SHP77 treated with DMSO at 0.1 percent for 48 hours (cell line): ENCODE results near the gene REL.
A peak's percentile ranks its signal among the peaks of the same experiment; 100 is the strongest.
"Not testable (repeated sequence)": the region's sequence is repeated elsewhere in the genome, so short reads cannot be mapped to it uniquely, and the experiment has no call there.

Source experiments
- DNase-seq: peaks from one replicate; lab custom pipeline; 2025; lab: John Stamatoyannopoulos, UW

Gene REL

DNA sequence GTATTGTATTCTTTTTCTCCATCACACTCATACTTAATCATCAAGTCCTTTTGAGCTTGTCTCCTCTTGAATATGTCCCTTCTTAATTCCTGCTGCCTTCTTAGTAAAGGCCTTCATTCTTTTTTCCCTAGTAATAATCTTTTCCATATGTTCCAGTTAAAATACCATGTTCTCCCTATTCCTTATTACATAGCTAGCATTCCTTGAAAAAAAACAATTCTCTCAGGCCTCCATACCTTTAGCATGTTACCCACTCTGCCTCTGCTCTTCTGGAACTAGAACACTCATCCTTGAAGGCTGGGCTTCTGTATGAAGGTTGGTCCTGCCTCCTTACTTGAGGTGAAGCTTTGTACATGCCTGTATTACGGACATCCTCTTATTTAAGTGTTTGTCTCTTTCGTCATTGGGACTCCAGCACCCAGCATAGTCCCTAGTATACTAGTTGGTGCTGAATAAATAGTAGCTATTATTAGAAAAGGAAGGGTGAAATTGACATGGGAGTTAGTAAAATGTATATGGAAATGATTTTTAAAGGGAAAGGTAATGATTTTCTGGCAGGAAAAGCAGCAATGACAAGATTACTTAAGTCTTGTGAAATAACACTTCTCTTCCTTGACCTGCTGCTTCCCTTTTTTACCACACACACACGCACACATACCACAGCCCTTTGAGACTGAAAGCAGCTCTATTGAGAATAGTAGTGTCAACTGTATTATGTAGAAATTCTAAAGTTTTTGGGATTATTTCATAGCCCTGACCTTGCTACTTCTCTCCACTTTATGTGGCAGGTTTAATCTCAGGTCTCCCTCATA, 45.6 kb downstream of the REL start:
- no peak for DNase-seq

DNA sequence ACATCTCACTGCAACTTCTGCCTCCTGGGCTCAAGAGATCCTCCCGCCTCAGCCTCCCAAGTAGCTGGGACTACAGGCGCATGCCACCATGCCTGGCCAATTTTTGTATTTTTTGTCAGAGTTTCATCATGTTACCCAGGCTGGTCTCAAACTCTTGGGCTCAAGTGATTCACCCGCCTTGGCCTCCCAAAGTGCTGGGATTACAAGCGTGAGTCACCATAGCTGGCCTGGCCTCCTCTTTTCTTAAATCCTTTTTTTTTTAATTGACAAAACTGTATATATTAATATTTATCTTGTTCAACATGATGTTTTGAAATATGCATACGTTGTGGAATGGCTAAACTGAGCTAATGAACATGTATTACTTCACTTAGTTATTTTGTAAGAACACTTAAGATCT, 50.7 kb downstream of the REL start:
- not testable (repeated sequence) for DNase-seq

DNA sequence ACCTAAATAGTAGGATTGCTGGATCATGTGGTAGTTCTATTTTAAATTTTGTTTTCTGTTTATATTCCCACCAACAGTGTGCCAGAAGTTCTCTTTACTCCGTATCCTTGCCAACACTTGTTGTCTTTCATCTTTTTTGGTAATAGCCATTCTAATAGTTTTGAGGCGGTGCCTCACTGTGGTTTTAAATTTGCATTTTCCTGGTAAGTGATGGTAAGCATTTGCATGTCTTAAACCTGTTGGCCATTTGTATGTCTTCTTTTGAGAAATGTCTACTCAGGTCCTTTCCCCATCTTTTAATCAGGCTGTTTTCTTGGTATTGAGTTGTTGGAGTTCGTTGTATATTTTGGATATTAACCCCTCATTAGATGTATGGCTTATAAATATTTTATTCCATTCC, 51.6 kb downstream of the REL start:
- DNase-seq, result no peak

DNA sequence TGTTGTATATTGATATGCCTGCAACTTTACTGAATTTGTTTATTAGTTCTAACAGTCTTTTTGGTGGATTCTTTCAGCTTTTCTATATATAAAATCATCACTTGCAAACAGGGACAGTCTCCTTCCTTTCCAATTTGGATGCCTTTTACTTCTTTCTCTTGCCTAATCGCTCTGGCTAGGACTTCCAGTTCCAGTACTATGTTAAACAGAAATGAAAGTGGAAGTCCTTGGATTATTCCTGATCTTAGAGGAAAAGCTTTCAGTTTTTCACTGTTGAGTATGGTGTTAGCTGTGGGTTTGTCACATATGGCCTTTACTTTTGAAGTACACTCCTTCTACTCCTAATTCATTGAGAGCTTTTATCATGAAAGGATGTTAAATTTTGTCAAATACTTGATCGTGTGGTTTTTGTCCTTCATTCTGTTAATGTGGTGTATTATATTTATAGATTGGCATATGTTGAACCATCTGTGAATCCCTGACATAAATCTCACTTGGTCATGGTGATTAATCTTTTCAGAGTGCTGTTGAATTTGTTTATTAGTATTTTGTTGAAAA, 52.9 kb downstream of the REL start:
- DNase-seq, result no peak

DNA sequence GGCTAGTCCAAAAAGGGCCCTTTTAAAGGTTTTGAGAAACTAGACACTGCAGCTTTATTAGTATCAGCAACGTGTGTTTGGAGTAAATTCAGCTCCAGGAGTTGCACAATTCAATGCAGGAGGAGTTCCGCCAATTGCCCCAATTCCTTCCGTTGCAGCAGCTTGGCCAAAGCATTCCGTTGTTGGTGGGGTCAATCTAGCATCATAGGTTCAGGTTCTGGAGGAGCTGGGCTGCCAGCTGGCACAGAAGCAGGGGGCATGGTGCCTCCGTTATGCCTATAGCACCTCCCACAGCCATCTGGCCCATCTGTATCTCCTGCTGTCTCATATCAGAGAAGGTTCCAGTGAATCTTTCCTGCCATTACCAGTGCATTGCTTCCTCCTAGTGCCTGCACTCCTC, 55.4 kb downstream of the REL start:
- no peak for DNase-seq

DNA sequence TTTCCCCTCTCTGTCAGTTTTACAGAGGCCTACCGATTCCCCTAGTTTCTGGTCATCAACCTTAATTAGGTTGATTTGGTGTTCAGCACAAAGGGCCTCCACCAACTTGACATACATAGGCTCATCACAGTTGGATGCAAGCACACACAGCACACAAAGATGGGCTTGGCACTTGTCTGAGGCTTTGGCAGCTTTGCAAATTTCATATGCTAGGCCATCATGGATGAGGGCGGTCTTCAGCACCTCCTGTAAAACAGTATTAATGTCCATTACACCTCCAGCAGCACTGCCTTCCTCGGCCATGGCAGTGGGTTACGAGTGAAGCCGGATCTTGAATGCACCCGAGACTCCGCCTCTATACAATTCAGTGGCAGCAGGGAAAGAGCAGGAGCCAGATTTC, 56.9 kb downstream of the REL start:
- no peak for DNase-seq

DNA sequence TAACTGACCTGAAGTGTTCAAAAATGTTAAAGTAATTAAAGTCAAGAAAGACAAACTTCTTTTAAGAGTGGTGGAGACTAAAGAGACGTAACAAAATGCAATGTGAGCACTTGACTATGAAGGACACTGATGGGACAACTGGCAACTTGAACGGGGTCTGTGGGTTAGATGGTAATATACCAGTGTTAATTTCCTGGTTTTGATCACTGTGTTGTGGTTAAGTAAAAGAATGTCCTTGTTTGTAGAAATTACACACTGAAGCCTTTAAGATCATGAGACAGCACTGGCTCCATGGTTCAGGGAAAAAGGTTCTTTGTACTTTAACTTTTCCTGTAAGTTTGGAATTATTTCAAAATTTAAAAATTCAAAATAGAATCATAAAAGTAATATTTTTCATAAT, 58.2 kb downstream of the REL start:
- no peak for DNase-seq

DNA sequence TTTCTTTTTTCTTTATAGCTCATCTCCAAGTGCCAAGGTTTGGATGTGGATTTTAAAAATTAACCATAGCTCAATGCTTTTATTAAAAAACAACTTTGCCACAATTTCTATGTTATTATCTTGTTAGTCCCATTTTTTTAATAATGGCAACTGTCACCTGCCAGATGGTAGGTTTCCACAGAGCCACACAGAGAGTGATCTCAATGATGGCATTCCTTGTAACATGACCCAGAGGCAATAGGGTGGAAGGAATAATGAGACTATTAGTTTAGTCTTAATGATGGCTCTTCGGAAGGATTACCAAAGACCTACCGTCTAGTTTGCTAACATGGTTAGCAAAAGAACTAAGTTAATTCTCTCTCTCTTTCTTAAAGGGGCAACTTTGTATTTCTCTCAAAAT, 64.0 kb downstream of the REL start:
- no peak for DNase-seq

DNA sequence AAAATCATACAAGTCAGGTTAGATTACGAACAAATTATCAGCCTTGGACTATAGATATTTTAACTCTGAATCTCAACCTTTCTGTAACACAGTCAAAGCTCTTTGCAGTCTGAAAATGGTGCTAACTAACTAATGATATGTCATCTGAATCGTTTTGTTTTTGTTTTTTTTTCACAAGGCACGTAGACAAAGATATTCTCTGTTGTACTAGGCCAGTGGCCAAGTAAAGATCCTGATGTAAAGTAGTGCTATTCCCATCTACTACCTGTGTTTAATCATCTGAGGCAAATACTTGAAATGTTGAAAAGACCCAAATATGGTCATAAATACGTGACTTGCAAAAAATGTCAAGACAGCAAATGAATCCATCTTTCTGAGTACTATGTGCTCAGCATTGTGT, 65.7 kb downstream of the REL start:
- no peak for DNase-seq

DNA sequence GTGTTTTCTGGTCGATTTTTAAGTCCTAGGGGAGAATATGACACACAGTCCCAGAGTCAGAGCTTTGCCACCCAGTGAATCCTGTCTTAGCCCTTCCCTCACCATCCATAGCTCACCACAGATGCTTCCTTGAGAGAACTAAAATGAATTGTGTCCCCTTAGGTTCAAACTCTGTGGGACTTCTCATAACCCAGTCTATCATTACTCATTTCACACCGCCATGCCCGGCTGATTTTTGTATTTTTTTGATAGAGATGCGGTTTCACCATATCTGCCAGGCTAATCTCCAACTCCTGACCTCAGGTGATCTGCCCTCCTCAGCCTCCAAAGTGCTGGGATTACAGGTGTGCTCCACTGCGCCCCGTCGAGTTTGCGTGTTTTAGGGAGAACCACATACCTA, 66.8 kb downstream of the REL start:
- DNase-seq, result no peak

DNA sequence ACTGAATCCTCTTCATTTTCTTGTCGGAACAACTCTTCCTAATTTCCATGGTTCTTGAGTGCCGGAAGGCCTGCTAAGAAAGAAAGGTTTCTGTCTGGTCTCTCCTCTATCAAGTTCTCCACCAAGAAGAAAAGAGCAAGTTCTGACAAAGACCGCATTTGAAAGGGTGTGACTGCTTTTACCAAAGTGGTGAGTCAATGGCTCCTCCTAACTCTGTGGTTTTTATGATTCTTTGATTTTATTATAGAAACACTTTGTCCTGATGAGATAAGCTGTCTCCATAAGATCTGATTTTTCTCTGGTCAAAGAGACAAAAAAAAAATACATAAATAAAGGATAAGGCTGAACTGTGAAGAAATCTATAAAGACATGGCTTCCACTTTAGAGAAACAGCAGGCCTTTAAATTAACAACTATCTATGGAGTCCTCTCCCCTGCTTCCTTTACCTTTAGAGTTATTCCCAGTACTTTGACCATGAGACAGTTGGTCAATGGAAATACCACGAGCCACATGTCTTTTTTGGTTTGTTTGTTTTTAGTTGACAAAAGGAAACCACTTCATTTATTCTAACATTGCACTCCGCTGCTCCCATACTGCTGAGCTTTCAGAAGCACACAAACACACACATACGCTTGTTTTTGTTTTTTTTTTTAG, 67.7 kb downstream of the REL start:
- DNase-seq, result no peak

DNA sequence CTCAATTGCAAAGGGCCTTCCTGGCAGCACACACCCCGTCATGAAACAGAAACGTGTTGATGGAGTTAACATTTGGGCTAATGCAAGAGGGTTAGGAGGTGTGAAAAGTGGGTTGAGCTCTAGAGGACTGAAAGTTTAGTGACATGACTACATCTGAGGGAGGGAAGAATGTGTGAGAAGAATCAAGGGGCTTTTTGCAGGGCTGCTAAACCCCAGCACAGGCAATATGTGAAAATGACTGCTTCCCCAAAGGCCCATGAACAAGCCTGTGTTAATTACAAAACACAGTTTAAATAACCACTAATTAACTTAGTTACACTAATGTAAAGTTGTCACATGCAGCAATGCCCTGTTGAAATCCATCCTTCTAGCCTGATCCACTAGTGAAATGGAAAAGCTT, 72.8 kb downstream of the REL start:
- DNase-seq, result no peak

DNA sequence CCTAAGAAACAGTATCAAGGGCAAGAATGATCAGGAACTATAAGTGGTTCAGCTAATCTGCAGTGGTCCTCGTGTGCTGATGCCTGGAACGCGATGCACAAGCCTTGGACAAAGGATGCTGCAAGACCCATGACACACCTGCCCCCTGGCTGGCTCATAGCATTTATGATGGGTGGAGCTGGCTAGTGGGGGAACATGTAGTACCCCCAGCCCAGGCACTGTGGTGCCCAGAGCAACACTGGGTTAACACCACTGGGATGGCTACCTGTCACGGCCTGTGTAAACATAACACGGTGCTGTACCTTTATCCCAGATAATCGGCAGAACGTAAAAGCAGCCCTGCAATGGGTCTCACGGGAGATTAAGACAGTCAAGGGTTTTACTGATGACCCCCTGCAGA, 75.8 kb downstream of the REL start:
- no peak for DNase-seq

DNA sequence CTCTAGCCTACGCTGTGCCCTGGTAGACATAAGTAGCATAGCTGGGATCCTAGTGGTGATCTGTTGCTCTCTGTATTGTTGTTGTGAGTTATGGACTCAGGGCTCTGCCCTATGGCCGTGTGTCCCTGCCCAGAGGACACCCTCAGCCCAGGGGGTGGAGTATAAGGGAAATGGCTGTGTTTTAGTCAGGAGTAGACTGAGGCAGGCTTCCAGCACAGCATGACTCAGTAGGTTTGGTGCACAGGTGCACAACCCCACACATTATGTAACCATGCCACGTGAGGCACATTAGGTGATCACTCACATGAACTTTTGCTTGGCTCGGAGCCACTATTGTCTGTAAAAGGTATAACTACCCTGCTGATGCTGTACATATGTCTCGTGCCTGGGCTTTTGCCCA, 76.3 kb downstream of the REL start:
- no peak for DNase-seq

DNA sequence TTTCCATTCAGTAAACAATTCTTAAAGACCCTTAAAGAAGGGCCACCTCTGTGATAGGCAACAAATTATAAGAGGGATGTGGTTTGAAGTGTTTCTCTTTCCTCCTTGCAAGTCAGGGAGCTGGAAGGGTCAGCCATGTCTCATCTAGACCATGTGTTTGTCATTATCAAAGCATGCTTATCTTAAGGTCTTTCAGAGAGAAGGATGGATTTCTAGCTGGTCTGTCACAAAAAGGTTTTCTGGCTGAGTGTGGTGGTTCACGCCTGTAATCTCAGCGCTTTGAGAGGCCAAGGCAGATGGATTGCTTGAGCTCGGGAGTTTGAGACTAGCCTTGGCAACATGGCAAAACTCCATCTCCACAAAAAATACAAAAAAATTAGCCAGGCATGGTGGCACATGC, 77.0 kb downstream of the REL start:
- DNase-seq, result no peak

DNA sequence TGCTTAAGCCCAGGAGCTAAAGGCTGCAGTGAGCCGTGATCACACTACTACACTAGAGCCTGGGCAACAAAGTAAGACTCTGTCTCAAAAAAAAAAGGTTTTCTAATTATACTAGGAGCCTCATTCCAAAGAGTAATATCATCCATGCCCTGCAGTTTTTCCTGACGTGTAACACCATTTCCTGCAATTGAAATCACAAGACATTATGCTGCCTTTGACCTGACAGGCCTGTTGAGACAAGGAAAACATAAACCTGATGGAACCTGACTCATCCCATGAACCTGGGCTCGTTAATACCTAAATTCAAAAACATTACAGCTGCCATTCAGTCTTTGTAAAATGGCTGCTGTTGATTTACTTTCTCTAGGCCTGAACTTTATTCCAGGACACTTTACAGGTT, 77.4 kb downstream of the REL start:
- no peak for DNase-seq

DNA sequence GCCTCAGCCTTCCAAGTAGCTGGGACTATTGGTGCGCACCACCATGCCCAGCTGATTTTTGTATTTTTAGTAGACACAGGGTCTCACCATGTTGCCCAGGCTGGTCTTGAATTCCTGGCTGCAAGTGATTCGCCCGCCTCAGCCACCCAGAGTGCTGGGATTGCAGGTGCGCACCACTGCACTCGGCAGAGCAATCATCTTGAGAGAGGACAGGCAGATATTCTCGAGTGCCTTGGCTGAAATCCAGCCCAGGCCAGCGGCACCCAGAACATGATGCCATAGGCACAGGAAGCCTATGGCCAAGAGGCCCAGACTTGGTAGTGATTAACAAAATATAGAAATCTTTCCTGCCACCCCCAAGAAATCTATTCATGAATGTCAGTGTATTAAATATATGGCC, 78.1 kb downstream of the REL start:
- DNase-seq, result peak; percentile 73

DNA sequence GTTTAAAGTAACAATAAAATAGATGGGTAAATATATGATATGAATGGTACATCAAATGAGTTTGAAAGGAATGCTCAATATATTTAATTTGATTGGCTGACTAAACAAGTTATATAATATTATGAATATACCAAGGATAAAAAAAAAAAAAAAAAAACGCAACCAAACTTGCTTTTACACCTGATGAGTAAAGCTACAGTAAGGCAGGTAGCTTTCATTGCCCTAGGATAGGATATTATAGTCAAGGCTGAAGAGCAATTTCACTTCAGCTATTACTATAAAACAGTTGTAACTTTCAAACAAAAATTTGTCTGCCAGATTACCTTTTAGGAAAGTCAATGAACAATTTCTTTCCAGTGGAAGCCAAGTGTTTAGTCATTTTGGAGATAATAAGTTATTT, 79.3 kb downstream of the REL start:
- DNase-seq, result no peak

DNA sequence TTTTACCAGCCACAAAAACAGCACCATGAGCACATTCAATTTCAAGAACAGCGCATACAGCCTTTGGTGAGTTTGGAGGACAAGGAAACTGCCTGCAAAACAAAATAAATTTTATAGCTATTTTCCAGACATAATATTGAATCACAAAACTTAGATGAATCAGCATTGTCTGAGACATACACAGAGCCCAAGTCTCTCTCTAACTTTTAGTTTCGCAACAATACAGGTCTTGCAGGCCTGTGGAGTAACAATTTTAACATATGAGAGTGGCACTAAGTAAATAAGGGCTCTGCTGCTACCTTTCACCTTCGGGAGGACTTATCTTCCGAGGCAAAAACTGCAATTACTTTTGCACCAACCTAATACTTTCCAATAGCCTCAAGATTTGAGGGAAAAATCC, 80.1 kb downstream of the REL start:
- DNase-seq, result no peak

DNA sequence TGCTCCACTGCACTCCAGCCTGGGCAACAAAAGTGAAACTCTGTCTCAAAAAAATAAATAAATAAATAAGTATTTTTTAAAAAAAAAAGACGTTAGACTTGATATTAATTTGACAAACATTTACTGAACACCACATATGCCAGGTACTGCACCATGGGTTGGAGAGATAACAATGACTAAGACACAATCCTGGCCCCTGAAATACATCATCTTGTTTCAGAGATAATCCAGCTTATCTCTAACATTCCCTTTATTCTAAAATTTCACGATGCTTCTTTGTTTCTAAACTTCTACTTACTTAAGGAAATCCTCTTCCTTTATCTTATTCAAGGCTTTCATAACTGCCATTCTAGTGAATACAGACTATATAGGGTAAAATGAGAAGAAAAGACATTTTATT, 81.2 kb downstream of the REL start:
- DNase-seq, result no peak

DNA sequence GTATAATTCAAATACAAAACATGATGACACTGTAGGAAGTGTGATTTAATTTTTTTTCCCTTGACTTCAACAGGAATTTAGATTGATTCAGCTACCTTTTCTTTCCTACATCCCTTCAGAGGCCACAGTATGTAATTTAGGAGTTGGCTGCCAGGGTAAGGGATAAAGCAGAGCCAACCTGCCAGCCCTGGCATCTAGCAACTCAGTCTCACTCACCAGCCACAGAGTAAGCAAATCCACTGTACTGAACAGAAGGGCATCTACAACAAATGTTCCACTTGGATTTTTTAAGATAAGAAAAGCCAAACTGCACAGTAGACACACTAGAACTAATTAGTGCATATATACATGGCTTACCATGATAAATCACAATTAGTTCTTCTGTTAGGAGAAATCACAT, 81.8 kb downstream of the REL start:
- no peak for DNase-seq

DNA sequence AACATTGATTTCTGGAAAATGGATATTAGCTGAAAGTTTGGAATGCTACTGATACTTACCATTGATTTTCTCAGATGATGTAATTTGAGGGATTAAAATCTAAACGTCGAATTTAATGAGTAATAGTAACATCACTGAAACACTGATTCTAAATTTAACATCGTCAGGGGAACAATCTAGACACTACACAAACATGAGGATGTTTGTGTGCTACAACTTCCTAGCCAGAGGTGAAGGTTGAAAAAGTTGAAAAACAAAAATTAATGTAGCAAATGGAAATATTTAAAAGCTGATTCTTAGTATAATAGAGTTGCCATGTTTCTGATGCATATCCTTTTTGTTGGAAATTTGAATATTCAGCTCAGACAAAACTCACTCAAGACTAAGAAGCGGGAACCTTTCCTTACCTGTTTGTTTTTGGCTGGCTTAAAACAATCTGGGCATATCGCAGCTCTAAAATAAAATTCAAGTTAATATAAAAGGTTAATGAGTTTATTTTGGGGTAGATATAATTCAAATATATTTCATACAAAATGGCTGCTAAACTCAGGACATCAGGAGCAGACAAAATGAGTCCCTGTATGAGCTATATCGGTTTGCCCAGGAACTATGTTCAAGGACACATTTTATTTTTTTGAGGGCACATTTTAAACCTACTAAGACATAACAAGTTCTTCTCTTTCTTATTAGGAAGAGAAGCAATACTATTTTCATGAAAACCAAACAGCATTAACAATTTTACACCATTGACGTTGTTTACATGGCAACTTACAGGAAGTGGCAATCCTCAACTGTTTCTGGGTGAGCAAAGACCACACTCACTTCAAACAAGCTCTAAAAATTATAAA, 83.5 kb downstream of the REL start:
- DNase-seq, result no peak

DNA sequence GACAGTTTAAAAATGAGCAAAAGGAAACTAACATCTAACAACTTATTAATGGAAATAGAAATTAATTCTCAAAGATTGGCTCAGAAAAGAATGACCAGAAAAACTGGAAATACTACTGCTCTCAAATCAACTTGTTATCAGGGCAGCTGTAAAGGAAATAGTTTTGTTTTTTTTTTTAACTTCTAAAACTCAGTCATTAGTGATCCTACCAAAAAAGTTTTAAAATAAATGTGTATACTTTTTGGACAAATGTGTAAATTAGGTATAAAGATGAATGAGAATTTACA, 84.1 kb downstream of the REL start:
- no peak for DNase-seq
